GM12891 (cell line): ENCODE data around the gene CDK9.
"Not testable (repeated sequence)": the region's sequence is repeated elsewhere in the genome, so short reads cannot be mapped to it uniquely, and the experiment has no call there.

Experiments
- DNase-seq: peaks from one replicate; pipeline ENCODE4 v3.0.0; 2011; ENCODE audit warnings: low spot score; ENCODE audit not compliant: insufficient read length
- FAIRE-seq: peaks from 2 replicates; lab custom pipeline; 2011; peaks lifted over from hg19 to GRCh38; lab: Jason Lieb, UNC
- PAX5 ChIP-seq: IDR thresholded peaks from 2 replicates; pipeline ENCODE4 v1.6.1; 2011; ENCODE audit warnings: low read length, moderate library complexity, mild to moderate bottlenecking; ENCODE audit not compliant: insufficient read depth, severe bottlenecking
- POLR2A ChIP-seq: IDR thresholded peaks from 2 replicates; pipeline ENCODE4 v1.6.1; 2011; ENCODE audit warnings: low read depth, low read length, control low read depth
- POLR2AphosphoS5 ChIP-seq: IDR thresholded peaks from 2 replicates; pipeline ENCODE4 v1.6.1; 2011; ENCODE audit warnings: low read depth, low read length, control low read depth
- POU2F2 ChIP-seq: IDR thresholded peaks from 2 replicates; pipeline ENCODE4 v1.6.1; 2011; ENCODE audit warnings: low read depth, mild to moderate bottlenecking, control low read depth, low read length, moderate library complexity
- SPI1 ChIP-seq: IDR thresholded peaks from 2 replicates; pipeline ENCODE4 v1.6.1; 2011; ENCODE audit warnings: low read depth, low read length, control low read depth
- TAF1 ChIP-seq: IDR thresholded peaks from 2 replicates; pipeline ENCODE4 v1.6.1; 2011; ENCODE audit warnings: low read depth, low read length, control low read depth

CDK9 gene

DNA sequence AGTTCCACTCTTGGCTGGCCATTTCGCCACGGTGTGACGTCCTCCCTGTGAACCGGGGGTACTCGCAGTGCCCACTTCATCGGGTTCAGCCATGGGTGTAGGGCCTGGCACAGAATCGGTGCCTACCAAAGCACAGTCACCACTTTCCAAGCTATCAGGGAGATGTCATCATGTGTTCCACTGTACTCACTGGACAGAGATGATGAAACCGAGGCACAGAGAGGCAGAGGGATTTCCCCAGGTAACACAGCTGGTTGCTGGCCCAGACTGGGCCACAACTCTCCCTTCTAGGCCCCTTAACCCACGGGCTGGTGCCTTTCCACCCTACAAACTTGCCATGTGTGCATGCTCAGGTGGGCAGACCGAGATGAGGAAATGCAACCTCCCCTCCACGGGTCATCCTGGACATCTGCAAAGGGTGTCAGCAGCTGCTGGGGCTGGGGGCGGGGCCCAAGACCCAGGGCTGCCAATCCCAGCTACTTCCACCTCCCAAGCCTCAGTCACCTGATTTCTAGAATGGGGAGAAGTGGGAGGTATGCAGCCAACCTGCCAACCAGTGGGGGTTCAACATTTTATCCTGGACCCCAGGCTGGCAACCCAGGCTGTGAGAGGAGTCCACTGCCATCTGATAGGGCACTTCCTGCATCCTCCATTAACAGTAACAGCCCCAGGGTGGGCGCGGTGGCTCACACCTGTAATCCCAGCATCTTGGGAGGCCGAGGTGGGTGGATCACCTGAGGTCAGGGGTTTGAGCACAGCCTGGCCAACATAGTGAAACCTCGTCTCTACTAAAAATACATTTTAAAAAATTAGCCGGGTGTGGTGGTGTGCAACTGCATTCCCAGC, 6.5 kb upstream of the CDK9 start:
- TF ChIP-seq SPI1, result no peak
- DNase-seq (no peak), FAIRE-seq (peak; percentile 85)

DNA sequence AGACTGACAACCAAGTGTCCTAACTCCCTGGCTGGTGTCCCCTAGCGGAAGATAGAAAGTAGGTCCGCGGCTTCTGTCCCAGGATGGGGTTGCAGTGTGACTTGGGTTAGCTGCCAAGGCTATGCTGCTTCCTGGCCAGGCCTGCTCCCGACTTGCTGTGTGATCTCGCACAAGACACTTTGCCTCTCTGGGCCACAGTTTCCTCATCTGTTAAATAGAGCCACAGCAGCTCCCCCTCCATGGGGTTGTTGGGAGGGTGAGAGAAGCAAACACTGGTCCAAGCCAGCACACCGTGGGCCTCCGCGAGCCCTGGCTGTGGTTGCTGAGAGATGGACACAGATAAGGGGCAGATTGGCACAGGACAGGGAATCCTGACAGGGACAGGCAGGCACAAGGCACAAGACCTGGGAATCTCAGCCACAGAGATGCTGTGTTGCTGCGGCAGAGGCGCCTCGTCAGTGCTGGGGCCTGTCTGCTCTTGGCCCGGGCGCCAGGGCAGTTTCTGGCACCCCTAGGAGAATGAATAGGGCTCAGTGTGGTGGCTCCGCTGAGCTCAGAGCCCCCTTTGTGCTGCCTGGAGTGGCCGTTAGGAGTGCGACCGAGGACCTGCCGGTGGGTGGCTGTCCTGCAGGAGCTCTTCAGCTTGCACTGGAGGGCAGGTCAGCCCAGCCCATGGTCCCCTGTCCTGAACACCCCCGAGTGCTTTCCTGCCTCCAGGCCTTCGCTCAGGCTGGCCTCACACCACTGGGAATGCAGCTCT, 5.5 kb upstream of the CDK9 start:
- FAIRE-seq (no peak), DNase-seq (no peak)

DNA sequence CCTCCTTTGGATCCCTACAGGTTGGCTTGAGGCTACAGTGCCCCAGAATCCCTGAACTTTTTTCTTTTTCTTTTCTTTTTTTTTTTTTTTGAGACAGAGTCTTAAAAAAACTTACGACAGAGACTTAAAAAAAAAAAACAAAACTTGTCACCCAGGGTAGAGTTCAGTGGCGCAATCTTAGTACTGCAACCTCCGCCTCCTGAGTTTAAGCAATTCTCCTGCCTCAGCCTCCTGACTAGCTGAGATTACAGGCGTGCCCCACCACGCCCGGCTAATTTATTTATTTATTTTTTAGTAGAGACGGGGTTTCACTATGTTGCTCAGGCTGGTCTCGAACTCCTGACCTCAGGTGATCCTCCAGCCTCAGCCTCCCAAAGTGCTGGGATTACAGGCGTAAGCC, 4.9 kb upstream of the CDK9 start:
- not testable (repeated sequence) for DNase-seq, FAIRE-seq

More for the DNA sequence above, 5.5 kb upstream of the CDK9 start:
- no peak for TF ChIP-seq POLR2A
- no peak for TF ChIP-seq POLR2AphosphoS5
- TF ChIP-seq POU2F2, result no peak
- no peak for TF ChIP-seq PAX5
- no peak for TF ChIP-seq SPI1
- no peak for TF ChIP-seq TAF1

DNA sequence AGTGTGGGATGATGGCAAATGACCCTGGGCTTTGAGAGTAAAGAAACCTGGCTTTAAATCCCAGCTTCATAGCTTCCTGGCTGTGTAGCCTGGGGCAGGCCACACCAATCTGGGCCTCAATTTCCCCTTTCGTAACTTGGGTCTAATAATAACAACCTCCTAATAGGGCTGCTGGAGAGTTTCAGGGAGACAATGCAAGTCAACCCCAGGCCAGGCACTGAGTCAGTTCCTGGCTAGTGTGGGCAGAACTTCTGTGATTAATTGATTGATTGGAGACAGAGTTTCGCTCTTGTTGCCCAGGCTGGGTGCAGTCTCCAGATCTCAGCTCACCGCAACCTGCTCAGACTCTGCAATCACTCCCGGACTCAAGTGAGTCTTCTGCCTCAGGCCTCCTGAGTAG, 4.0 kb upstream of the CDK9 start:
- no peak for FAIRE-seq
- no peak for TF ChIP-seq POLR2A
- TF ChIP-seq PAX5, result no peak
- no peak for TF ChIP-seq POLR2AphosphoS5
- no peak for TF ChIP-seq POU2F2
- TF ChIP-seq TAF1, result no peak
- TF ChIP-seq SPI1, result no peak

DNA sequence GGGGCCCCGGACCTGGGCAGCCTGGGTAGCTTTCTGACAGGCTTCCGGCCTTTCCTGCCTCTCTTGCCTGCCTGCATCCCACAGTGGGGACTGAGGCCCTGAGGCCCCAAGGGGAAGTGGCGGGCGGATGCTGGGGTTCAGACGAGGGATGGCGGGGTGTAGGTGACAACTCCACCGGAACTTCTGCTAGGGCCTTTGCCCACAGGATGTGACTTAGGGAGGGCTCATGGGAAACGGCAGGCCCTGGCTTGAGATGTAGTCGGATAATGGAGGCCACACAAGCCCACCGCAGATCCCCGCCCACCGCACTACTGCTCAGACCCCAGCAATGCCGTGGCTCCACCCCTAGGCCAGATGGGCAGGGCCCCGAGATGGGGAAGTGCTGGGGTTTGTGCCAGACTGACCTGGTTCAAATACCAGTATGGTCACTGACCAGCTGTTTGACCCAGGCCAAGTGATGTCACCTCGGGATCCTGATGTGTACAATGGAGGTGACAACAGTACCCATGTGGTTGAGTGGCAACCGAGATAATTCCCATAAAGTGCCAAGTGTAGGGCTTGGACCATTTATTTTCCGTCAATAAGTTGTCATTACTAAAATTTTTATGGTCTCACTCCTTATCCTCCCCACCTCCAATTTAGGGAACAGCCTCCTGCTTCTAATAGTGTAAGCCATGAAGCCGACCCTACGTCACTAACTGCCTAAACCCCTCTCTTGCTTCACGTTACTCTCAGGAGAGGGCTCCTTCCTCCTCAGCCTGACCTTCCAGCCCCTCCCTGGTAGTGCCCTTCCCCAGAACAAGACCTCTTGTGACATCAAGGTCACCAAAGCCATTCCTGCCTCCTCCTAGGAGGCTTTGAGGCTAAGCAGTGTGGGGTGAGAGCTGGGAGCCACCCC, 2.5 kb upstream of the CDK9 start:
- FAIRE-seq, result peak; percentile 86

More for the DNA sequence above, 4.0 kb upstream of the CDK9 start:
- DNase-seq, result no peak

DNA sequence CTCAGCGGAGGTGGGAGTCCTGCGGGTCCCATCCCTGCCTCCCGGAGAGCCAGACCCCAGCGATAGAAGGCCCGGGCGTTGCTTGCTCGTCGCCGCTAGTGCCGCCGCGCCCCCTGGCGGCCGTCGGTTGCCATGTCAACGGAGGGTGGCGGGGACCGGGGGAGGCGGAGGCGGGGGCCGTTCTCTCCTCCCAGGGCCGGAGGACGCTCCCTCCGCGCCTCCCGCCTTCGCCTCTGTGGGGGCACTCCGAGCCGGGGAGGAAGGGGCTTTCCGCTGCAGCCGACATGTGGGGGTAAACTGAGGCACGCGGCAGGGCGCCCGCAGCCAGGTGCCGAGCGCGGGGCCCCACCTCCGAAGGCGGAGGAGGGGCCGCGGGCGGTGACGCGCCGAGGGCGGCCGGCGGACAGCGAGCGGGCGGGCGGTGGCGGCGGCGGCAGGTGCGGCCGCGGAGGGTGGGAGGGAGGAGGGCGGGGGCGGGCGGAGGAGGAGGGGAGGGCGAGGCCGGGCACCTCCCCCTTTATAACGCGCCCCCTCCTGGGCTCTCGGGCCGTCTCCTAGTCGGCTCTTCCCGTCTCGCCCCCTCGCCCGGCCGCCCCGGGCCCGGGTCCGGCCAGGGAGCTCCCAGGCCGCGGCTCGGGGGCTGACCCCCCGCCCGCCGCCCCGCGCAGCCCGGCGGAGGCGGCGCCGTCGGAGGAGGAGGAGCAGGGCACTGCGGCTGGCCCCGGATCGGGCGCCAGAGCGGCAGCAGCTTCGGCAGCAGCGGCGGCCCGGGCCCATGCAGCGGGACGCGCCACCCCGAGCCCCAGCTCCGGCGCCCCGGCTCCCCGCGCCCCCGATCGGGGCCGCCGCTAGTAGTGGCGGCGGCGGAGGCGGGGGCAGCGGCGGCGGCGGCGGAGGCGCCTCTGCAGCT, 556 bp upstream of the CDK9 start:
- no peak for TF ChIP-seq TAF1
- no peak for TF ChIP-seq POLR2A
- TF ChIP-seq POU2F2, result no peak
- TF ChIP-seq POLR2AphosphoS5, result no peak
- TF ChIP-seq SPI1, result no peak
- TF ChIP-seq PAX5, result no peak
- DNase-seq (peak; percentile 82), FAIRE-seq (peak; percentile 95)

More for the DNA sequence above, 2.5 kb upstream of the CDK9 start:
- DNase-seq, result no peak
- TF ChIP-seq POU2F2, result peak; percentile 63
- no peak for TF ChIP-seq POLR2A
- TF ChIP-seq SPI1, result peak; percentile 71
- TF ChIP-seq POLR2AphosphoS5, result 0 out of 2 replicates have a peak, but pooled peaks have one; percentile 28
- TF ChIP-seq TAF1, result peak; percentile 53

- FAIRE-seq (peak; percentile 63), DNase-seq (no peak)
Observed at GRCh38 chr9:127786773-127787104, 905 bp downstream of the CDK9 start.

DNA sequence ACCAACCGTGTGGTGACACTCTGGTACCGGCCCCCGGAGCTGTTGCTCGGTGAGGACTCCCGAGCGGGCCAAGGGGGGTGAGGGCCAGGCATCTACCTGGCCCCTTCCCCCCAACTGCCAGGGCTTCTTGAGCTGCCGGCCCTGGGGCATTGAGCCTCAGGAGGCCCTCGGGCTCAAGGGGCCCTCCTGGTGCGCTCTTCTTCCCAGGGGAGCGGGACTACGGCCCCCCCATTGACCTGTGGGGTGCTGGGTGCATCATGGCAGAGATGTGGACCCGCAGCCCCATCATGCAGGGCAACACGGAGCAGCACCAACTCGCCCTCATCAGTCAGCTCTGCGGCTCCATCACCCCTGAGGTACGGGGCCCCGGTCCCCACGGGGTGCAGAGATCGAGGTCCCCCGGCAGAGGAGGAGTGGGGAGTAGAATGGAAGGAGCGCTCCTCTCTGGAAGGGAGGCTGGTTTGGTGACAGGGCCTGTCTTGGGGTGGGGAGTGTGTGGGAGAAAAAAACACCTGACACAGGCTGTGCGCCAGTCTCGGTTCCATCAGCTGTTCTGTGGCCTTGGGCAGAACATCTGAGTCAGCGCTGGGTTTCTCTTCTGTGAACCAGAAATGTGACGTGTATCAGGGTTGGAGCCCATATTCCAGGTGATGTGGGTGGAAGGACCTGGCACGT, 2.6 kb downstream of the CDK9 start:
- FAIRE-seq (no peak), DNase-seq (no peak)
- TF ChIP-seq POLR2AphosphoS5, result no peak
- no peak for TF ChIP-seq POU2F2
- no peak for TF ChIP-seq PAX5
- no peak for TF ChIP-seq SPI1
- no peak for TF ChIP-seq TAF1
- no peak for TF ChIP-seq POLR2A

More at GRCh38 chr9:127786773-127787104, 905 bp downstream of the CDK9 start:
- TF ChIP-seq POU2F2, result no peak
- no peak for TF ChIP-seq POLR2AphosphoS5
- TF ChIP-seq TAF1, result no peak
- TF ChIP-seq POLR2A, result no peak
- TF ChIP-seq PAX5, result no peak

DNA sequence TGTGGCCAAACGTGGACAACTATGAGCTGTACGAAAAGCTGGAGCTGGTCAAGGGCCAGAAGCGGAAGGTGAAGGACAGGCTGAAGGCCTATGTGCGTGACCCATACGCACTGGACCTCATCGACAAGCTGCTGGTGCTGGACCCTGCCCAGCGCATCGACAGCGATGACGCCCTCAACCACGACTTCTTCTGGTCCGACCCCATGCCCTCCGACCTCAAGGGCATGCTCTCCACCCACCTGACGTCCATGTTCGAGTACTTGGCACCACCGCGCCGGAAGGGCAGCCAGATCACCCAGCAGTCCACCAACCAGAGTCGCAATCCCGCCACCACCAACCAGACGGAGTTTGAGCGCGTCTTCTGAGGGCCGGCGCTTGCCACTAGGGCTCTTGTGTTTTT, 3.3 kb downstream of the CDK9 start:
- TF ChIP-seq POLR2AphosphoS5 (no peak), POLR2A (no peak), TAF1 (no peak), SPI1 (no peak), POU2F2 (no peak), PAX5 (no peak)

More for the DNA sequence above, 3.3 kb downstream of the CDK9 start:
- no peak for DNase-seq
- FAIRE-seq, result no peak
